ENCODE results near the gene FAM216B. TPM values are rescaled to one million over a fixed set of nuclear protein-coding genes. Genes with fewer than 3 reads are reported as not detected.

The FAM216B gene
- total RNA-seq, 2 experiments from 2014 or later: not detected

DNA sequence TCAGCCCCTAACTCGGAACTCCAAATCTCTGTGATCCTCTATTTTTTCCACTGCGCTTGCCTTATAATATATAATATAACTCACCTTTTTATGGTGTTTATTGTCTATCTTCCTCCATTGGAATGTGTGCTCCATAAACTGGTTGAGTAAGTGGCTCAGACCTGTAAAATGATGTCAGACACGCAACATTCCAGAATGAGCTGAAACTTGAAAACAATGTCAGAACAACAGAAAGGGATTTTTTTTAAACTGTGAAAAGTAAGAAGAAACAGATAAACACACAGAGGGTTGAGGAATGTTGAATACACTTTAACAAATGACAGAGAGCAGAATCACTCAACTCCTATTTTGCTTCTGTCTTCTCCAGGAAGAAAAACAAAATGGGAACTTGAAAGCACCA lies 19.1 kb upstream of the FAM216B start:
- DNase-seq (ENCODE audit: low spot score): no peak
- Histone ChIP-seq H3K4me3 (ENCODE audit: low read depth, low read length, poor library complexity, severe bottlenecking) (no peak overlapping the region), H3K9me2 (ENCODE audit: insufficient read depth, low read length) (no peaks in the 10 kb centered on the region), H2AFZ (ENCODE audit: low read length) (no peak overlapping the region), H3K36me3 (ENCODE audit: insufficient read depth, low read length) (no peaks in the 10 kb centered on the region), H3K79me2 (ENCODE audit: insufficient read depth, low read depth, low read length) (no peaks in the 10 kb centered on the region), H3K4me1 (ENCODE audit: insufficient read depth, low read length, poor library complexity, severe bottlenecking) (no peaks in the 10 kb centered on the region), H3K9me3 (ENCODE audit: low read length) (no peaks in the 10 kb centered on the region), H4K20me1 (ENCODE audit: insufficient read depth, low read length) (no peaks in the 10 kb centered on the region), H3K4me2 (ENCODE audit: low read length) (no peak overlapping the region), H3K27ac (ENCODE audit: low read depth, low read length, poor library complexity, severe bottlenecking) (no peak overlapping the region)
- intact Hi-C loops (cut with micrococcal nuclease; ENCODE audit: unreplicated experiment): no loop called here
- no TSS peak for BruUV-seq (replicated peaks)
- TF ChIP-seq, protein P1, sequence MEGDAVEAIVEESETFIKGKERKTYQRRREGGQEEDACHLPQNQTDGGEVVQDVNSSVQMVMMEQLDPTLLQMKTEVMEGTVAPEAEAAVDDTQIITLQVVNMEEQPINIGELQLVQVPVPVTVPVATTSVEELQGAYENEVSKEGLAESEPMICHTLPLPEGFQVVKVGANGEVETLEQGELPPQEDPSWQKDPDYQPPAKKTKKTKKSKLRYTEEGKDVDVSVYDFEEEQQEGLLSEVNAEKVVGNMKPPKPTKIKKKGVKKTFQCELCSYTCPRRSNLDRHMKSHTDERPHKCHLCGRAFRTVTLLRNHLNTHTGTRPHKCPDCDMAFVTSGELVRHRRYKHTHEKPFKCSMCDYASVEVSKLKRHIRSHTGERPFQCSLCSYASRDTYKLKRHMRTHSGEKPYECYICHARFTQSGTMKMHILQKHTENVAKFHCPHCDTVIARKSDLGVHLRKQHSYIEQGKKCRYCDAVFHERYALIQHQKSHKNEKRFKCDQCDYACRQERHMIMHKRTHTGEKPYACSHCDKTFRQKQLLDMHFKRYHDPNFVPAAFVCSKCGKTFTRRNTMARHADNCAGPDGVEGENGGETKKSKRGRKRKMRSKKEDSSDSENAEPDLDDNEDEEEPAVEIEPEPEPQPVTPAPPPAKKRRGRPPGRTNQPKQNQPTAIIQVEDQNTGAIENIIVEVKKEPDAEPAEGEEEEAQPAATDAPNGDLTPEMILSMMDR (conservative IDR thresholded peaks at IDR 0.05; ENCODE audit: low read length): no peak
- no peak for TF ChIP-seq EZH2phosphoT487 (IDR thresholded peaks at IDR 0.05; ENCODE audit: borderline replicate concordance, low read depth, low read length)
- POLR2A ChIA-PET: interaction anchor here (0.5 to 1.2 kb wide), 3 partner anchors 25 to 206 kb away, joined by 3 to 4 read pairs (median 3); no protein-coding TSS in a partner anchor
- CTCF ChIA-PET (ENCODE audit: unreplicated experiment): no interaction called here

DNA sequence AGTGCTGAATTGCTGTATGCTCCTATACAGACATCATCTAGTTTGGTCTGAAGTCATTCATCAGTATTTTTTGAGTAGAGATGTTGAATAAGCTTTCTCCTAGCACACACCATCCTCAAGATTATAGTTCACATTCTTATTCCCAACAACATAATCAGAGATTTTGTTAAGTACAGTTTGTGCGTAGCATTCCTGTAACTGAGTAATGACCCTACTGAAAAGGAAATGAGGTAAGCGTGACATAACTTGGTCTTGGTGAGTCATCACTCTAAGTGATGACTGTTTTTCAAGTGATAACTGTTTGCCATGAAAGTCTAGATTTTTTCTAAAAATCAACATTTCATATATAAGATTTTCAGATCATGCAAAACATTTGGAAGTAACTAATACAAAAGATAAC lies 18.5 kb upstream of the FAM216B start:
- H3K27ac ChIP-seq (ENCODE audit: low read depth, low read length, poor library complexity, severe bottlenecking): no peak overlapping the region
- intact Hi-C loops (cut with micrococcal nuclease; ENCODE audit: unreplicated experiment): no loop called here
- H4K20me1 ChIP-seq (ENCODE audit: insufficient read depth, low read length): no peaks in the 10 kb centered on the region
- TF ChIP-seq, protein P1 (conservative IDR thresholded peaks at IDR 0.05; ENCODE audit: low read length): no peak
- no peak for TF ChIP-seq EZH2phosphoT487 (IDR thresholded peaks at IDR 0.05; ENCODE audit: borderline replicate concordance, low read depth, low read length)
- H3K4me2 ChIP-seq (ENCODE audit: low read length): no peak overlapping the region
- BruUV-seq (replicated peaks): no TSS peak
- H3K9me2 ChIP-seq (ENCODE audit: insufficient read depth, low read length): no peaks in the 10 kb centered on the region
- CTCF ChIA-PET (ENCODE audit: unreplicated experiment): no interaction called here
- no peak for DNase-seq (ENCODE audit: low spot score)
- no peaks in the 10 kb centered on the region for H3K4me1 ChIP-seq (ENCODE audit: insufficient read depth, low read length, poor library complexity, severe bottlenecking)
- no peaks in the 10 kb centered on the region for H3K79me2 ChIP-seq (ENCODE audit: insufficient read depth, low read depth, low read length)
- H3K36me3 ChIP-seq (ENCODE audit: insufficient read depth, low read length): no peaks in the 10 kb centered on the region
- H2AFZ ChIP-seq (ENCODE audit: low read length): no peak overlapping the region
- no peaks in the 10 kb centered on the region for H3K9me3 ChIP-seq (ENCODE audit: low read length)
- H3K4me3 ChIP-seq (ENCODE audit: low read depth, low read length, poor library complexity, severe bottlenecking): no peak overlapping the region
- POLR2A ChIA-PET: interaction anchor here (1.2 kb wide), 1 partner anchor 25 kb away, joined by 3 read pairs; no protein-coding TSS in a partner anchor

DNA sequence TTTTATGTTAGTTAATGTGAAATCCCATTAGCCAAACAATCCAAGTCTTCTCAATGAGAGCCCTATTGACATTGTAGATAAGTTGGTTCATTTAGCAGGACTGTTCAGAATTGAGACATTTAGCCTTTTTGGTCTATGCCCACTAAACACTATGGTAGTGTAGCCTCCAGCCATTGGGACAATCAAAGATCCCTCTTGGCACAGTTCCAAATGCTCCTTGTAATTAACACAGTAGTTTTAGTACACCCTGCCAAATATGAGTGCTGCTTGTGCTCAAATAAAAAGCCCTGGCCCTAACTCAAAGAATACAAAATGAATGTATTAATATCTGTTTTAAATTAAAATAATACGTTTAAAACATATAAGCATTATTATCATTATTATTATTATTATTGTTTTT lies 15.4 kb upstream of the FAM216B start:
- H2AFZ ChIP-seq (ENCODE audit: low read length): no peak overlapping the region
- TF ChIP-seq EZH2phosphoT487 (IDR thresholded peaks at IDR 0.05; ENCODE audit: borderline replicate concordance, low read depth, low read length): no peak
- TF ChIP-seq, protein P1 (conservative IDR thresholded peaks at IDR 0.05; ENCODE audit: low read length): no peak
- no peaks in the 10 kb centered on the region for H3K36me3 ChIP-seq (ENCODE audit: insufficient read depth, low read length)
- no peaks in the 10 kb centered on the region for H4K20me1 ChIP-seq (ENCODE audit: insufficient read depth, low read length)
- H3K4me1 ChIP-seq (ENCODE audit: insufficient read depth, low read length, poor library complexity, severe bottlenecking): no peaks in the 10 kb centered on the region
- H3K79me2 ChIP-seq (ENCODE audit: insufficient read depth, low read depth, low read length): no peaks in the 10 kb centered on the region
- H3K9me2 ChIP-seq (ENCODE audit: insufficient read depth, low read length): no peaks in the 10 kb centered on the region
- ChIA-PET CTCF (ENCODE audit: unreplicated experiment) (no interaction called here), POLR2A (no interaction called here)
- no peak for DNase-seq (ENCODE audit: low spot score)
- no peak overlapping the region for H3K27ac ChIP-seq (ENCODE audit: low read depth, low read length, poor library complexity, severe bottlenecking)
- H3K4me2 ChIP-seq (ENCODE audit: low read length): no peak overlapping the region
- BruUV-seq (replicated peaks): no TSS peak
- no peaks in the 10 kb centered on the region for H3K9me3 ChIP-seq (ENCODE audit: low read length)
- intact Hi-C loops (cut with micrococcal nuclease; ENCODE audit: unreplicated experiment): no loop called here
- H3K4me3 ChIP-seq (ENCODE audit: low read depth, low read length, poor library complexity, severe bottlenecking): no peak overlapping the region
